ENCODE results near the gene GAL.

GAL gene

GRCh38 chr11:68685656-68686380 is 1.5 kb downstream of the GAL start:
- TF ChIP-seq RAD21 (IDR thresholded peaks at IDR 0.05; ENCODE audit: low read depth) (no peak), TCF12 (IDR thresholded peaks at IDR 0.05; ENCODE audit: low read depth) (no peak), ZBTB7A (IDR thresholded peaks at IDR 0.05; ENCODE audit: low read depth) (no peak), EP300 (IDR thresholded peaks at IDR 0.05; ENCODE audit: borderline replicate concordance) (no peak), MAX (IDR thresholded peaks at IDR 0.05) (no peak), TEAD4 (IDR thresholded peaks at IDR 0.05) (no peak), USF1 (IDR thresholded peaks at IDR 0.05) (no peak), FOXM1 (IDR thresholded peaks at IDR 0.05; ENCODE audit: borderline replicate concordance, low read depth) (no peak), YY1 (IDR thresholded peaks at IDR 0.05; ENCODE audit: low read depth) (no peak), REST (IDR thresholded peaks at IDR 0.05; ENCODE audit: low read depth) (no peak), TAF1 (IDR thresholded peaks at IDR 0.05; ENCODE audit: low read depth) (no peak), CEBPB (IDR thresholded peaks at IDR 0.05) (no peak), EGR1 (IDR thresholded peaks at IDR 0.05) (no peak), CREB1 (IDR thresholded peaks at IDR 0.05; ENCODE audit: low read depth) (no peak), NFIC (IDR thresholded peaks at IDR 0.05) (no peak)

- TF ChIP-seq EP300 (IDR thresholded peaks at IDR 0.05; ENCODE audit: borderline replicate concordance) = no peak
- no peak for TF ChIP-seq NFIC (IDR thresholded peaks at IDR 0.05)
- no peak for TF ChIP-seq TAF1 (IDR thresholded peaks at IDR 0.05; ENCODE audit: low read depth)
- no peak for TF ChIP-seq CREB1 (IDR thresholded peaks at IDR 0.05; ENCODE audit: low read depth)
- no peak for TF ChIP-seq TCF12 (IDR thresholded peaks at IDR 0.05; ENCODE audit: low read depth)
Measured at GRCh38 chr11:68686486-68686885, 2.1 kb downstream of the GAL start.

- TF ChIP-seq CREB1 (IDR thresholded peaks at IDR 0.05; ENCODE audit: low read depth) (no peak), ZBTB7A (IDR thresholded peaks at IDR 0.05; ENCODE audit: low read depth) (no peak), MAX (IDR thresholded peaks at IDR 0.05) (no peak), YY1 (IDR thresholded peaks at IDR 0.05; ENCODE audit: low read depth) (no peak), REST (IDR thresholded peaks at IDR 0.05; ENCODE audit: low read depth) (no peak), RAD21 (IDR thresholded peaks at IDR 0.05; ENCODE audit: low read depth) (no peak), CEBPB (IDR thresholded peaks at IDR 0.05) (no peak), TAF1 (IDR thresholded peaks at IDR 0.05; ENCODE audit: low read depth) (no peak), FOXM1 (IDR thresholded peaks at IDR 0.05; ENCODE audit: borderline replicate concordance, low read depth) (no peak), EGR1 (IDR thresholded peaks at IDR 0.05) (no peak), TEAD4 (IDR thresholded peaks at IDR 0.05) (no peak), TCF12 (IDR thresholded peaks at IDR 0.05; ENCODE audit: low read depth) (no peak), NFIC (IDR thresholded peaks at IDR 0.05) (no peak), USF1 (IDR thresholded peaks at IDR 0.05) (no peak)
Measured at GRCh38 chr11:68687311-68687710, 3.0 kb downstream of the GAL start.

- no peak for TF ChIP-seq CREB1 (IDR thresholded peaks at IDR 0.05; ENCODE audit: low read depth)
- TF ChIP-seq MAX (IDR thresholded peaks at IDR 0.05) = no peak
- no peak for TF ChIP-seq NFIC (IDR thresholded peaks at IDR 0.05)
- no peak for TF ChIP-seq CEBPB (IDR thresholded peaks at IDR 0.05)
- no peak for TF ChIP-seq USF1 (IDR thresholded peaks at IDR 0.05)
- no peak for TF ChIP-seq REST (IDR thresholded peaks at IDR 0.05; ENCODE audit: low read depth)
- TF ChIP-seq YY1 (IDR thresholded peaks at IDR 0.05; ENCODE audit: low read depth) = no peak
- no peak for TF ChIP-seq FOXM1 (IDR thresholded peaks at IDR 0.05; ENCODE audit: borderline replicate concordance, low read depth)
- TF ChIP-seq TAF1 (IDR thresholded peaks at IDR 0.05; ENCODE audit: low read depth) = no peak
- TF ChIP-seq TCF12 (IDR thresholded peaks at IDR 0.05; ENCODE audit: low read depth) = no peak
- no peak for TF ChIP-seq TEAD4 (IDR thresholded peaks at IDR 0.05)
- TF ChIP-seq EGR1 (IDR thresholded peaks at IDR 0.05) = no peak
- TF ChIP-seq ZBTB7A (IDR thresholded peaks at IDR 0.05; ENCODE audit: low read depth) = no peak
- TF ChIP-seq EP300 (IDR thresholded peaks at IDR 0.05; ENCODE audit: borderline replicate concordance) = no peak
- TF ChIP-seq RAD21 (IDR thresholded peaks at IDR 0.05; ENCODE audit: low read depth) = no peak
Measured at GRCh38 chr11:68687986-68688385, 3.6 kb downstream of the GAL start.
